SK-N-SH (cell line): Measurements from ENCODE around the gene TAMM41. TPM values are rescaled to one million over a fixed set of nuclear protein-coding genes. Genes with fewer than 3 reads are reported as not detected.

ENCODE experiments used
- CTCF ChIA-PET: fragments of 300-600, 350-600 bp; formaldehyde crosslinking; extraction: SDS; loops from one replicate; lab custom pipeline; 2021; lab: Yijun Ruan, JAX
- POLR2A ChIA-PET: fragments of 350-600 bp; sonication (Branson Sonifier 250); formaldehyde crosslinking; extraction: SDS; loops from one replicate; lab custom pipeline; 2020; ENCODE audit warnings: antibody characterized with exemption, inconsistent platforms; lab: Yijun Ruan, JAX
- DNase-seq: peaks from one replicate; pipeline ENCODE4 v3.0.0; 2012
- H2AFZ ChIP-seq: fragments of 200-600 bp; sonication (generic); 2 replicates; pipeline ENCODE4 v1.8.1; 2016; ENCODE audit warnings: antibody characterized with exemption, mild to moderate bottlenecking, low read depth
- H3F3A ChIP-seq: fragments of 200-600 bp; sonication (generic); replicated peaks from 2 replicates; pipeline ENCODE3; 2016; ENCODE audit warnings: antibody characterized with exemption, mild to moderate bottlenecking; ENCODE audit not compliant: insufficient read depth
- H3K27ac ChIP-seq, 2 experiments: fragments of 200-500 bp in 1 of 2; fragments of 200-600 bp in 1 of 2; sonication (Bioruptor generic) in 1 of 2; sonication (generic), shearing (Covaris generic) in 1 of 2; 2 replicates each; pipeline versions ENCODE4 v1.5.1 to v1.6.1; 2014 to 2016; ENCODE audit warnings: low read depth in 2 of 2, inconsistent platforms in 1 of 2, low read length in 1 of 2, mild to moderate bottlenecking in 1 of 2, mixed read lengths in 1 of 2
- H3K27me3 ChIP-seq: fragments of 200-600 bp; sonication (generic), shearing (Covaris generic); 2 replicates; pipeline ENCODE4 v1.6.1; 2016; ENCODE audit warnings: mixed run types; ENCODE audit not compliant: insufficient read depth
- H3K36me3 ChIP-seq, 2 experiments: fragments of 200-500 bp in 1 of 2; fragments of 200-600 bp in 1 of 2; sonication (Bioruptor generic) in 1 of 2; sonication (generic) in 1 of 2; replicated peaks in 1 of 2; 2 replicates each; pipeline versions ENCODE3 to v1.5.1; 2014 to 2016; ENCODE audit warnings: low read length in 1 of 2, mild to moderate bottlenecking in 1 of 2; ENCODE audit not compliant: insufficient read depth in 2 of 2, control insufficient read depth in 1 of 2
- H3K4me1 ChIP-seq, 2 experiments: fragments of 200-500 bp in 1 of 2; fragments of 200-600 bp in 1 of 2; sonication (Bioruptor generic) in 1 of 2; sonication (generic), shearing (Covaris generic) in 1 of 2; 2 replicates each; pipeline versions ENCODE4 v1.5.1 to v1.6.1; 2014 to 2016; ENCODE audit warnings: low read depth in 1 of 2, low read length in 1 of 2, mixed run types in 1 of 2; ENCODE audit not compliant: insufficient read depth in 2 of 2, control insufficient read depth in 1 of 2
- H3K4me2 ChIP-seq: fragments of 200-600 bp; sonication (generic), shearing (Covaris generic); 2 replicates; pipeline ENCODE4 v1.6.1; 2017; ENCODE audit warnings: mixed run types
- H3K4me3 ChIP-seq, 2 experiments: fragments of 200-500 bp in 1 of 2; fragments of 200-600 bp in 1 of 2; sonication (Bioruptor generic) in 1 of 2; sonication (generic), shearing (Covaris generic) in 1 of 2; 2 replicates each; pipeline versions ENCODE4 v1.5.1 to v1.8.1; 2014 to 2016; ENCODE audit warnings: low read depth in 2 of 2, inconsistent platforms in 1 of 2, low read length in 1 of 2, mild to moderate bottlenecking in 1 of 2, mixed read lengths in 1 of 2, moderate library complexity in 1 of 2
- H3K79me2 ChIP-seq: fragments of 200-600 bp; sonication (generic); 2 replicates; pipeline ENCODE4 v1.8.1; 2017; ENCODE audit warnings: mild to moderate bottlenecking; ENCODE audit not compliant: insufficient read depth
- H3K9ac ChIP-seq: fragments of 200-600 bp; sonication (generic); 2 replicates; pipeline ENCODE4 v1.6.1; 2017; ENCODE audit warnings: mixed run types
- H3K9me2 ChIP-seq: fragments of 200-600 bp; sonication (generic); 2 replicates; pipeline ENCODE4 v1.6.1; 2017; ENCODE audit warnings: mixed run types
- H3K9me3 ChIP-seq: fragments of 200-600 bp; sonication (generic); 2 replicates; pipeline ENCODE4 v1.6.1; 2017; ENCODE audit warnings: mixed run types, mild to moderate bottlenecking, moderate library complexity
- H4K20me1 ChIP-seq: fragments of 200-600 bp; sonication (generic); 2 replicates; pipeline ENCODE4 v1.6.1; 2017; ENCODE audit warnings: mild to moderate bottlenecking, mixed run types; ENCODE audit not compliant: insufficient read depth
- EZH2phosphoT487 ChIP-seq: fragments of 200-600 bp; sonication (generic); IDR thresholded peaks from 2 replicates; pipeline ENCODE4 v1.6.1; 2017; ENCODE audit warnings: low read depth, mixed run types, mild to moderate bottlenecking, antibody characterized with exemption, moderate library complexity, borderline replicate concordance
- GABPA ChIP-seq: IDR thresholded peaks from 2 replicates; pipeline ENCODE4 v1.4.0; 2012; ENCODE audit warnings: low read depth, mild to moderate bottlenecking
- JUND ChIP-seq: IDR thresholded peaks from 2 replicates; pipeline ENCODE4 v1.4.0; 2012
- POLR2AphosphoS5 ChIP-seq: IDR thresholded peaks from 2 replicates; pipeline ENCODE4 v1.6.1; 2012; ENCODE audit warnings: low read depth, low read length
- RFX5 ChIP-seq: IDR thresholded peaks from 2 replicates; pipeline ENCODE4 v1.6.1; 2012; ENCODE audit warnings: mild to moderate bottlenecking, improper control_type of control experiment, low read length
- SMC3 ChIP-seq: IDR thresholded peaks from 2 replicates; pipeline ENCODE4 v1.6.1; 2012; ENCODE audit warnings: low read depth, low read length, improper control_type of control experiment
- WGBS: methylation state at CpG from one replicate; pipeline ENCODE4 v1.1.6; 2017; ENCODE audit warnings: low lambda C conversion rate; 5-methylcytosine and 5-hydroxymethylcytosine counted together
- polyA plus RNA-seq, 3 experiments: library from polyadenylated mRNA; depleted of rRNA; stranded (reverse); fragments of >200 nt; gene quantifications; 2 replicates each; pipeline ENCODE4 v1.2.3, GENCODE V29; 2012
- TF ChIP-seq, protein P1 (sequence below): IDR thresholded peaks from 2 replicates; pipeline ENCODE4; 2012
- TF ChIP-seq, protein P2 (sequence below): IDR thresholded peaks from 2 replicates; pipeline ENCODE4 v1.4.0; 2012; ENCODE audit warnings: low read depth
- TF ChIP-seq, protein P3 (sequence below): IDR thresholded peaks from 2 replicates; pipeline ENCODE4 v1.4.0; 2012; ENCODE audit warnings: low read depth, borderline replicate concordance

TAMM41 gene
- polyA plus RNA-seq, 1 of the 3 experiments (the other 2 are of a cell fraction) = 14.3 TPM

DNA sequence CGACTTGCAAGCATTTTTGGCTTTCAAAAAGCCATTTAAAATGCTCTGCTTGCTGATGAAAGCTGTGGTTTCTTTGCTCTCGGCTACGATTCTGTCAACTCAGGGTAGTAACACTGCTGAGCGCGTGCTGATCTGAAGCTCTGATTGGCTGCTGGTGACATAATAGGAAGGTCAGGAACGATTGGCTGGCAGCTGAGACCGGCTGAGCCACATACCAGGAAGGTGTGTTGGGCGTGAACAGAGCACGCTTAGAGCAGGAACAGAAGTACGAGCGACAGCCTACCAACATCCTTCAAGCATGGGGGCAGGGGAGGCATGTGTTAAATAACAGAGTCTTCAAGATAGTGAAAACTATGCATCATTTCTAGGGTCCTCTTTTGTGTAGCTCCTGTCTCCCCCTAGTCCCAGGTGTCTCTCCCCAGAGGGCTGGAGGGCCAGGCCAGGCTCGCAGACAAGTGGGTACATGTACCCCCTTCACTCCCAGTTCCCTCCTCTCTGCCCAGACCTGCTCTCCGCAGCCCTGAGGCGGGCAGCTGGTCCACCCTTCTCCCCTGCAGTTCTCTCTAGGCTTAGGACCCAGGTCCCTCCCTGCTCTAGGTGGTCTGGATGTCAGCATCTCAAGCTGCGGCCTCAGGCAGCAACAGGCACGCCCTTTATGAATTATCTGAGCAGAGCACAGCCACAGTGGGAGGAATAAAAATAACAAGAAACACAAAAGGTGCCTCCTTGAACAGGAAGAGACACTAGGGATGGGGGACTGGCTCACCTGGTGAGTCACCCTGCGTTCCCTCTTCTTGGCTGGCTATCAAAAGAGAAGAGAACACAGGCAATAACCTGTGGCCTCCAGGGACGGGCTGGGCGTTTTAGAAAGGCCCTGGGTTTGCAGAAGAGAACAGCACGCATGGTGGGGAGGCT, 76.0 kb downstream of the TAMM41 start:
- CTCF ChIA-PET = interaction anchor here (1.8 kb wide), 1 partner anchor 12 kb away, joined by 4 read pairs; no protein-coding TSS in a partner anchor
- WGBS = 53% methylated on average over 18 of the region's 20 CpGs
- H3K9ac ChIP-seq = no peak overlapping the region

DNA sequence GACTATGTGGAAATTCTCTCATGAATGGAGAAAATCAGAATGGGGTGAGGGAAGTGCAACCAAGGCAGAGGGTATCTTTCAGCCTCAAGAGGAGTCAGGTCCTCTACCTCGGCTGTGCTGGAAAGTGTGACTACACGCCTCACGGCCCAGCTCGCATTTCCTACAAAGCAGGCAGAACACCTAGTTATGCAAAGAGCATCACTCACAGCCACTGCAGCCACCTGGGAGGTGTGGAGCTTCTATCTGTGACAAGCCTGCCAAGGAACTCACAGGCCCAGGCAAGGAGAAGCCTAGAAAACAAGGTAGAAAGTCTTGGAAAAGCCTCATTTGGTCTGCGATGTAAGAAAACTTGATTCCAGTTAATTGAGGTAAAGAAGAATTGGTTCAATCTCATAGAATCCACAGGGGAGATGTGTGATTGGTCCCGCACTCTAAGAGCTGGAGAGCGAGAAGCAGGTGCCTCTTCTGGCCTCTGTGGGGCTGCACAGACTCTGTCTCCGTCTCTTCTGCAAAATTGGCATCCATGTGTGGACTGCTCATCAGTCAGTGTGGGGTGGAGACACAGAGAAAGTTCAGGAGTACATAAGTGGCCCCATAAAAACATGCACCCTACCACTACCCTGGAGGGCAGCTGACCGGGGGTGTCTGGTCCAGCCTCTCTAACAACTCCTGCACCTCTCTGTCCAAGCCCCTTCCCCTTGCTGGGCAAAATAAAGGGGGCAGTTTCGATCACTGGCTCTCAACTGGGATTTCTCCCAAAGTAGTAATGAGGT, 76.8 kb downstream of the TAMM41 start:
- DNase-seq = peak; percentile 19
- H3F3A ChIP-seq = no peaks in the 10 kb centered on the region
- H3K9me2 ChIP-seq = no peaks in the 10 kb centered on the region
- WGBS = 90% methylated on average over 10 of the region's 10 CpGs
- no peaks in the 10 kb centered on the region for H3K79me2 ChIP-seq
- CTCF ChIA-PET = interaction anchor here (0.6 kb wide), 1 partner anchor 786 kb away, joined by 3 read pairs; no protein-coding TSS in a partner anchor
- H3K4me3 ChIP-seq = no peak overlapping the region
- no peak overlapping the region for H3K9ac ChIP-seq
- no peak overlapping the region for H2AFZ ChIP-seq
- TF ChIP-seq GABPA (no peak), JUND (no peak), SMC3 (no peak), EZH2phosphoT487 (no peak), POLR2AphosphoS5 (no peak)
- TF ChIP-seq, protein P1, sequence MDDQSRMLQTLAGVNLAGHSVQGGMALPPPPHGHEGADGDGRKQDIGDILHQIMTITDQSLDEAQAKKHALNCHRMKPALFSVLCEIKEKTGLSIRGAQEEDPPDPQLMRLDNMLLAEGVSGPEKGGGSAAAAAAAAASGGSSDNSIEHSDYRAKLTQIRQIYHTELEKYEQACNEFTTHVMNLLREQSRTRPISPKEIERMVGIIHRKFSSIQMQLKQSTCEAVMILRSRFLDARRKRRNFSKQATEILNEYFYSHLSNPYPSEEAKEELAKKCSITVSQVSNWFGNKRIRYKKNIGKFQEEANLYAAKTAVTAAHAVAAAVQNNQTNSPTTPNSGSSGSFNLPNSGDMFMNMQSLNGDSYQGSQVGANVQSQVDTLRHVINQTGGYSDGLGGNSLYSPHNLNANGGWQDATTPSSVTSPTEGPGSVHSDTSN = no peak
- TF ChIP-seq, protein P2, sequence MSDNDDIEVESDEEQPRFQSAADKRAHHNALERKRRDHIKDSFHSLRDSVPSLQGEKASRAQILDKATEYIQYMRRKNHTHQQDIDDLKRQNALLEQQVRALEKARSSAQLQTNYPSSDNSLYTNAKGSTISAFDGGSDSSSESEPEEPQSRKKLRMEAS = no peak
- TF ChIP-seq, protein P3, sequence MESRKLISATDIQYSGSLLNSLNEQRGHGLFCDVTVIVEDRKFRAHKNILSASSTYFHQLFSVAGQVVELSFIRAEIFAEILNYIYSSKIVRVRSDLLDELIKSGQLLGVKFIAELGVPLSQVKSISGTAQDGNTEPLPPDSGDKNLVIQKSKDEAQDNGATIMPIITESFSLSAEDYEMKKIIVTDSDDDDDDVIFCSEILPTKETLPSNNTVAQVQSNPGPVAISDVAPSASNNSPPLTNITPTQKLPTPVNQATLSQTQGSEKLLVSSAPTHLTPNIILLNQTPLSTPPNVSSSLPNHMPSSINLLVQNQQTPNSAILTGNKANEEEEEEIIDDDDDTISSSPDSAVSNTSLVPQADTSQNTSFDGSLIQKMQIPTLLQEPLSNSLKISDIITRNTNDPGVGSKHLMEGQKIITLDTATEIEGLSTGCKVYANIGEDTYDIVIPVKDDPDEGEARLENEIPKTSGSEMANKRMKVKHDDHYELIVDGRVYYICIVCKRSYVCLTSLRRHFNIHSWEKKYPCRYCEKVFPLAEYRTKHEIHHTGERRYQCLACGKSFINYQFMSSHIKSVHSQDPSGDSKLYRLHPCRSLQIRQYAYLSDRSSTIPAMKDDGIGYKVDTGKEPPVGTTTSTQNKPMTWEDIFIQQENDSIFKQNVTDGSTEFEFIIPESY = no peak
- no peaks in the 10 kb centered on the region for H4K20me1 ChIP-seq
- no peak overlapping the region for H3K27ac ChIP-seq
- H3K4me1 ChIP-seq = peaks cover 0 to 8% of the 10 kb centered on the region in 2 experiments; a peak in 2 of 4 replicates
- H3K4me2 ChIP-seq = no peak overlapping the region
- no peaks in the 10 kb centered on the region for H3K27me3 ChIP-seq
- H3K36me3 ChIP-seq = no peaks in the 10 kb centered on the region
- H3K9me3 ChIP-seq = no peaks in the 10 kb centered on the region
- POLR2A ChIA-PET = no interaction called here

More for the DNA sequence above, 76.0 kb downstream of the TAMM41 start:
- H3K36me3 ChIP-seq = no peaks in the 10 kb centered on the region
- no peaks in the 10 kb centered on the region for H3K27me3 ChIP-seq
- TF ChIP-seq EZH2phosphoT487 = no peak
- peak; percentile 86 for TF ChIP-seq RFX5
- H2AFZ ChIP-seq = no peak overlapping the region
- POLR2A ChIA-PET = interaction anchor here (0.7 kb wide), 1 partner anchor 220 kb away, joined by 3 read pairs; no protein-coding TSS in a partner anchor
- H3F3A ChIP-seq = no peaks in the 10 kb centered on the region
- no peaks in the 10 kb centered on the region for H3K79me2 ChIP-seq
- no peaks in the 10 kb centered on the region for H3K9me3 ChIP-seq
- no peak overlapping the region for H3K27ac ChIP-seq
- H3K4me2 ChIP-seq = no peak overlapping the region
- H4K20me1 ChIP-seq = no peaks in the 10 kb centered on the region
- peak; percentile 62 for DNase-seq
- no peaks in the 10 kb centered on the region for H3K9me2 ChIP-seq
- H3K4me1 ChIP-seq = peaks cover 0 to 8% of the 10 kb centered on the region in 2 experiments; a peak in 2 of 4 replicates
- no peak overlapping the region for H3K4me3 ChIP-seq
